SK-N-SH treated with all-trans-retinoic acid at 6 μM for 48 hours (cell line): ENCODE data around the gene NECTIN4.

ENCODE experiments used
- ATAC-seq: fragments of 200-7000 bp; cut with Tn5 transposase; 3 replicates; pipeline ENCODE4 v1.9.1; 2020; ENCODE audit warnings: mild to moderate bottlenecking, moderate library complexity
- BACH2 ChIP-seq: fragments of 250-450 bp; sonication (Bioruptor Pico); IDR thresholded peaks from 2 replicates; pipeline ENCODE4 v1.9.0; 2021; ENCODE audit warnings: mild to moderate bottlenecking, borderline replicate concordance
- CREB5 ChIP-seq: fragments of 250-450 bp; sonication (Bioruptor Pico); IDR thresholded peaks from 2 replicates; pipeline ENCODE4 v1.5.1; 2020; ENCODE audit warnings: low read depth, mild to moderate bottlenecking, moderate library complexity
- CSRNP3 ChIP-seq: fragments of 250-450 bp; sonication (Bioruptor Pico); IDR thresholded peaks from 2 replicates; pipeline ENCODE4 v1.5.1; 2021; ENCODE audit warnings: mild to moderate bottlenecking, moderate library complexity
- ESRRG ChIP-seq: fragments of 250-450 bp; sonication (Bioruptor Pico); IDR thresholded peaks from 2 replicates; pipeline ENCODE4 v1.6.1; 2021; ENCODE audit warnings: mild to moderate bottlenecking
- GLIS3 ChIP-seq: fragments of 250-450 bp; sonication (Bioruptor Pico); IDR thresholded peaks from 2 replicates; pipeline ENCODE4 v1.5.0; 2020; ENCODE audit warnings: mild to moderate bottlenecking, moderate library complexity
- ISL1 ChIP-seq: fragments of 250-450 bp; sonication (Bioruptor Pico); IDR thresholded peaks from 2 replicates; pipeline ENCODE4 v2.1.2; 2022; ENCODE audit warnings: mild to moderate bottlenecking, moderate library complexity
- OSR1 ChIP-seq: fragments of 250-450 bp; sonication (Bioruptor Pico); IDR thresholded peaks from 2 replicates; pipeline ENCODE4 v1.8.0; 2022; ENCODE audit warnings: moderate library complexity, mild to moderate bottlenecking, inconsistent platforms
- PATZ1 ChIP-seq: fragments of 250-450 bp; sonication (Bioruptor Pico); IDR thresholded peaks from 2 replicates; pipeline ENCODE4 v1.8.0; 2020; ENCODE audit warnings: mild to moderate bottlenecking, moderate library complexity, borderline replicate concordance
- POU6F1 ChIP-seq: fragments of 250-450 bp; sonication (Bioruptor Pico); IDR thresholded peaks from 2 replicates; pipeline ENCODE4 v1.8.0; 2021; ENCODE audit warnings: low read depth, mild to moderate bottlenecking, moderate library complexity, borderline replicate concordance
- PPARA ChIP-seq: fragments of 250-450 bp; sonication (Bioruptor Pico); IDR thresholded peaks from 2 replicates; pipeline ENCODE4 v1.5.0; 2020; ENCODE audit warnings: mild to moderate bottlenecking, borderline replicate concordance
- RARB ChIP-seq: fragments of 250-450 bp; sonication (Bioruptor Pico); IDR thresholded peaks from 2 replicates; pipeline ENCODE4 v1.8.0; 2021; ENCODE audit warnings: mild to moderate bottlenecking, moderate library complexity
- SNAI2 ChIP-seq: fragments of 250-450 bp; sonication (Bioruptor Pico); IDR thresholded peaks from 2 replicates; pipeline ENCODE4 v1.5.0; 2020; ENCODE audit warnings: mild to moderate bottlenecking, moderate library complexity
- TCF4 ChIP-seq: fragments of 250-450 bp; sonication (Bioruptor Pico); IDR thresholded peaks from 2 replicates; pipeline ENCODE4 v1.8.0; 2021; ENCODE audit warnings: mild to moderate bottlenecking, moderate library complexity, borderline replicate concordance
- TOX ChIP-seq: fragments of 250-450 bp; sonication (Bioruptor Pico); IDR thresholded peaks from 2 replicates; pipeline ENCODE4 v1.8.0; 2021; ENCODE audit warnings: mild to moderate bottlenecking, moderate library complexity, borderline replicate concordance
- TSHZ2 ChIP-seq: fragments of 250-450 bp; sonication (Bioruptor Pico); IDR thresholded peaks from 2 replicates; pipeline ENCODE4 v1.5.0; 2020; ENCODE audit warnings: mild to moderate bottlenecking, moderate library complexity
- ZC3H10 ChIP-seq: fragments of 250-450 bp; sonication (Bioruptor Pico); IDR thresholded peaks from 2 replicates; pipeline ENCODE4 v1.5.1; 2021; ENCODE audit warnings: mild to moderate bottlenecking, moderate library complexity
- ZFP3 ChIP-seq: fragments of 250-450 bp; sonication (Bioruptor Pico); IDR thresholded peaks from 2 replicates; pipeline ENCODE4 v1.5.0; 2020; ENCODE audit warnings: mild to moderate bottlenecking, moderate library complexity
- ZFP30 ChIP-seq: fragments of 450-650 bp; formaldehyde crosslinking; IDR thresholded peaks from 2 replicates; pipeline ENCODE4 v1.5.0; 2022; ENCODE audit warnings: mild to moderate bottlenecking, moderate library complexity
- ZNF565 ChIP-seq: fragments of 450-650 bp; formaldehyde crosslinking; conservative IDR thresholded peaks from 2 replicates; pipeline ENCODE4 v1.5.0; 2020; ENCODE audit warnings: low read depth, mild to moderate bottlenecking, moderate library complexity
- ZNF70 ChIP-seq: fragments of 450-650 bp; formaldehyde crosslinking; IDR thresholded peaks from 2 replicates; pipeline ENCODE4 v1.5.0; 2020; ENCODE audit warnings: mild to moderate bottlenecking, moderate library complexity
- ZNF8 ChIP-seq: fragments of 450-650 bp; formaldehyde crosslinking; IDR thresholded peaks from 2 replicates; pipeline ENCODE4 v1.5.0; 2020; ENCODE audit warnings: mild to moderate bottlenecking, moderate library complexity

NECTIN4 gene

GRCh38 chr1:161069731-161070270 lies 19.6 kb downstream of the NECTIN4 start, which contains the start of gene ARHGAP30:
ARHGAP30 (minus strand) TSS chr1:161069891; CDS start chr1:161069624, 267 bp downstream.
- TF ChIP-seq PATZ1 (CRISPR knock-in tag), result no peak
- no peak for TF ChIP-seq CSRNP3
- ATAC-seq, result no peak

- no peak for ATAC-seq
- no peak for TF ChIP-seq ISL1 (CRISPR knock-in tag)
- TF ChIP-seq ZNF8, result no peak
- no peak for TF ChIP-seq RARB (CRISPR knock-in tag)
- TF ChIP-seq PPARA (CRISPR knock-in tag), result no peak
- TF ChIP-seq ZC3H10 (CRISPR knock-in tag), result no peak
- no peak for TF ChIP-seq TOX (CRISPR knock-in tag)
- TF ChIP-seq ESRRG (CRISPR knock-in tag), result no peak
- no peak for TF ChIP-seq CREB5 (CRISPR knock-in tag)
- TF ChIP-seq PATZ1 (CRISPR knock-in tag), result no peak
- TF ChIP-seq ZFP30 (CRISPR knock-in tag), result no peak
- no peak for TF ChIP-seq ZFP3
- TF ChIP-seq TCF4, result no peak
- TF ChIP-seq GLIS3 (CRISPR knock-in tag), result no peak
- no peak for TF ChIP-seq BACH2 (CRISPR knock-in tag)
- no peak for TF ChIP-seq OSR1 (CRISPR knock-in tag)
- TF ChIP-seq TSHZ2 (CRISPR knock-in tag), result no peak
- no peak for TF ChIP-seq SNAI2 (CRISPR knock-in tag)
- no peak for TF ChIP-seq ZNF70
- TF ChIP-seq, all 23 proteins: peak for 0
Measured at GRCh38 chr1:161069241-161069640, 20.1 kb downstream of the NECTIN4 start.

- no peak; the same call in 2 of the 3 replicates for ATAC-seq
- TF ChIP-seq ZNF565 (CRISPR knock-in tag), result no peak
- no peak for TF ChIP-seq GLIS3 (CRISPR knock-in tag)
- TF ChIP-seq ZNF70, result no peak
- TF ChIP-seq PATZ1 (CRISPR knock-in tag), result no peak
- no peak for TF ChIP-seq POU6F1
- no peak for TF ChIP-seq TSHZ2 (CRISPR knock-in tag)
Measured at GRCh38 chr1:161068306-161069234, 20.8 kb downstream of the NECTIN4 start.
